Measurements from ENCODE around the gene ZBTB24.

The ZBTB24 gene

GRCh38 chr6:109447087-109447486 is 35.9 kb downstream of the ZBTB24 start:
- no peak for FAIRE-seq
- no peak for TF ChIP-seq CTCF (IDR thresholded peaks at IDR 0.05; ENCODE audit: insufficient read depth, missing control alignments)
- DNase-seq (ENCODE audit: insufficient read length, low spot score) = no peak

GRCh38 chr6:109446541-109446940 is 36.5 kb downstream of the ZBTB24 start:
- TF ChIP-seq CTCF (IDR thresholded peaks at IDR 0.05; ENCODE audit: insufficient read depth, missing control alignments) = no peak
- DNase-seq (ENCODE audit: insufficient read length, low spot score) (no peak), FAIRE-seq (no peak)

GRCh38 chr6:109446072-109446471 is 36.9 kb downstream of the ZBTB24 start:
- TF ChIP-seq CTCF (IDR thresholded peaks at IDR 0.05; ENCODE audit: insufficient read depth, missing control alignments) = no peak
- FAIRE-seq = no peak
- DNase-seq (ENCODE audit: insufficient read length, low spot score) = no peak

GRCh38 chr6:109445382-109445781 is 37.6 kb downstream of the ZBTB24 start:
- DNase-seq (ENCODE audit: insufficient read length, low spot score) = no peak
- no peak for FAIRE-seq
- no peak for TF ChIP-seq CTCF (IDR thresholded peaks at IDR 0.05; ENCODE audit: insufficient read depth, missing control alignments)

- no peak for TF ChIP-seq CTCF (IDR thresholded peaks at IDR 0.05; ENCODE audit: insufficient read depth, missing control alignments)
- no peak for DNase-seq (ENCODE audit: insufficient read length, low spot score)
- FAIRE-seq = no peak
Measured at GRCh38 chr6:109443425-109443950, 39.5 kb downstream of the ZBTB24 start.

- FAIRE-seq (no peak), DNase-seq (ENCODE audit: insufficient read length, low spot score) (no peak)
- no peak for TF ChIP-seq CTCF (IDR thresholded peaks at IDR 0.05; ENCODE audit: insufficient read depth, missing control alignments)
Measured at GRCh38 chr6:109442393-109442924, 40.6 kb downstream of the ZBTB24 start.

- DNase-seq (ENCODE audit: insufficient read length, low spot score) (no peak), FAIRE-seq (no peak)
- TF ChIP-seq CTCF (IDR thresholded peaks at IDR 0.05; ENCODE audit: insufficient read depth, missing control alignments) = no peak
Measured at GRCh38 chr6:109441069-109441816, 41.8 kb downstream of the ZBTB24 start.

Data from D721Med (cell line).